Type B pancreatic cell (in vitro differentiated cells): ENCODE measurements around the gene WDR5B. TPM values are rescaled to one million over a fixed set of nuclear protein-coding genes. Genes with fewer than 3 reads are reported as not detected.

Experiments used
- DNase-seq: peaks from one replicate; pipeline ENCODE4 v3.0.0; 2021; ENCODE audit warnings: mixed read lengths; ENCODE audit not compliant: unreplicated experiment; ENCODE audit errors: extremely low spot score
- H3K27ac Mint-ChIP-seq: 2 replicates; pipeline ENCODE4 v1.8.0; 2021; ENCODE audit warnings: mild to moderate bottlenecking, mixed read lengths
- H3K27me3 Mint-ChIP-seq: 2 replicates; pipeline ENCODE4 v1.8.0; 2021; ENCODE audit warnings: mixed read lengths
- H3K36me3 Mint-ChIP-seq: 2 replicates; pipeline ENCODE4 v1.8.0; 2021; ENCODE audit warnings: mixed read lengths
- H3K4me1 Mint-ChIP-seq: one replicate; pipeline ENCODE4 v1.8.0; 2021; ENCODE audit warnings: mixed read lengths; ENCODE audit not compliant: unreplicated experiment
- H3K4me3 Mint-ChIP-seq: 2 replicates; pipeline ENCODE4 v1.8.0; 2021; ENCODE audit warnings: mild to moderate bottlenecking, mixed read lengths
- H3K9me3 Mint-ChIP-seq: 2 replicates; pipeline ENCODE4 v1.8.0; 2021; ENCODE audit warnings: mixed read lengths
- total RNA-seq: library from RNA; stranded (reverse); gene quantifications from 2 replicates; pipeline ENCODE4 v1.2.1, GENCODE V29; 2021; ENCODE audit warnings: low replicate concordance
- TF ChIP-seq, protein P1 (sequence below): fragments of 200-600 bp; sonication (generic); conservative IDR thresholded peaks from 2 replicates; pipeline ENCODE4 v1.5.0; 2021; ENCODE audit warnings: antibody characterized with exemption, mild to moderate bottlenecking

WDR5B gene
- total RNA-seq, 1 donor from 2014 or later = 8.2 TPM

DNA sequence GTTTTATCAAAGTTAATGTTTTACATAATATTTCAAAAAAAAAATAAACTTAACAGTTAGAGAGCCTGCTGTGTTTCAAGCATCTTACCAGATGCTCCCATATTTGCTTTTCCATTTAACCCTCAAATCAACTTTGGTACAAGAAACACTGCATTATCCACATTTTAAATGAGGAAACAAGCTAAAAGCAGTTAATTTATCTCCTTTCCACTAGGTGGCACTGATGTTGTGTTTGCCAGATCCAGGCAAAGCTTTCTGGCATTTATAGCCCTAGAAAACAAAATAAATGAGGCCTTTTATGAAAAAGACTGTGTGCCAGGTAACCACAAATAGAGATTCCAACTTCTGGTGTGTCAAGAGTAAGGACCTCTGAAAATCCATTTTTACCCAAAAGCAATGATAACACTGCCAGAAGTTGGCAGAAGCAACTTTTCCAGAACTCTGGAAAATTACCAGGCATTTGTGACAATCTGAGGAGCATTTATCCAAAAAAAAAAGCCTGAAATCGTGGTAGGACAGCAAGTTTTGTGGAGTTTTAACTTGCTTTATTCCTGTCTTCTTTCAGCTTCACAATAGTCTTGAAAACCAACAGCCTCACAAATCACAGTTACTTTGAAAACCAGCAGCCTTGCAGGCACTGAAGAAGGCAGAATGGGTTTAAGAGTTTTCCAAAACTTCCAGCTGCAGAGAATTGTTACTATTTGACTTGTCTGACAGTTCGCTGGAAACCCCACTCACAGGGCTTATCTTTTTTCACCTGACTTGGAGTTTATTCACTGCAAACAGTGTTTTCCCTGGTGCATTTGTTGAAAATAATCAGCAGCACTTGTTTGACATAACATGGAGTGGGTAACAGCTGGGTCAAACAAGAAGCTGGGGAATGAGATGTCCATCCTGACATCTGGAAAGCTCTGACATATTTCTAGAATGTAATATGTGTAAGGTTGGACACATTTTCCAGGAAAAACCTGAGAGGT, 22.7 kb downstream of the WDR5B start:
- no peaks in the 10 kb centered on the region for H3K27me3 Mint-ChIP-seq
- peaks cover 4% of the 10 kb centered on the region for H3K4me1 Mint-ChIP-seq
- peak overlapping the region; percentile 19 for H3K4me3 Mint-ChIP-seq
- no peaks in the 10 kb centered on the region for H3K9me3 Mint-ChIP-seq
- DNase-seq = no peak
- H3K36me3 Mint-ChIP-seq = peaks cover 8% of the 10 kb centered on the region
- H3K27ac Mint-ChIP-seq = peak overlapping the region; percentile 44
- TF ChIP-seq, protein P1, sequence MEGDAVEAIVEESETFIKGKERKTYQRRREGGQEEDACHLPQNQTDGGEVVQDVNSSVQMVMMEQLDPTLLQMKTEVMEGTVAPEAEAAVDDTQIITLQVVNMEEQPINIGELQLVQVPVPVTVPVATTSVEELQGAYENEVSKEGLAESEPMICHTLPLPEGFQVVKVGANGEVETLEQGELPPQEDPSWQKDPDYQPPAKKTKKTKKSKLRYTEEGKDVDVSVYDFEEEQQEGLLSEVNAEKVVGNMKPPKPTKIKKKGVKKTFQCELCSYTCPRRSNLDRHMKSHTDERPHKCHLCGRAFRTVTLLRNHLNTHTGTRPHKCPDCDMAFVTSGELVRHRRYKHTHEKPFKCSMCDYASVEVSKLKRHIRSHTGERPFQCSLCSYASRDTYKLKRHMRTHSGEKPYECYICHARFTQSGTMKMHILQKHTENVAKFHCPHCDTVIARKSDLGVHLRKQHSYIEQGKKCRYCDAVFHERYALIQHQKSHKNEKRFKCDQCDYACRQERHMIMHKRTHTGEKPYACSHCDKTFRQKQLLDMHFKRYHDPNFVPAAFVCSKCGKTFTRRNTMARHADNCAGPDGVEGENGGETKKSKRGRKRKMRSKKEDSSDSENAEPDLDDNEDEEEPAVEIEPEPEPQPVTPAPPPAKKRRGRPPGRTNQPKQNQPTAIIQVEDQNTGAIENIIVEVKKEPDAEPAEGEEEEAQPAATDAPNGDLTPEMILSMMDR = peak; percentile 83

DNA sequence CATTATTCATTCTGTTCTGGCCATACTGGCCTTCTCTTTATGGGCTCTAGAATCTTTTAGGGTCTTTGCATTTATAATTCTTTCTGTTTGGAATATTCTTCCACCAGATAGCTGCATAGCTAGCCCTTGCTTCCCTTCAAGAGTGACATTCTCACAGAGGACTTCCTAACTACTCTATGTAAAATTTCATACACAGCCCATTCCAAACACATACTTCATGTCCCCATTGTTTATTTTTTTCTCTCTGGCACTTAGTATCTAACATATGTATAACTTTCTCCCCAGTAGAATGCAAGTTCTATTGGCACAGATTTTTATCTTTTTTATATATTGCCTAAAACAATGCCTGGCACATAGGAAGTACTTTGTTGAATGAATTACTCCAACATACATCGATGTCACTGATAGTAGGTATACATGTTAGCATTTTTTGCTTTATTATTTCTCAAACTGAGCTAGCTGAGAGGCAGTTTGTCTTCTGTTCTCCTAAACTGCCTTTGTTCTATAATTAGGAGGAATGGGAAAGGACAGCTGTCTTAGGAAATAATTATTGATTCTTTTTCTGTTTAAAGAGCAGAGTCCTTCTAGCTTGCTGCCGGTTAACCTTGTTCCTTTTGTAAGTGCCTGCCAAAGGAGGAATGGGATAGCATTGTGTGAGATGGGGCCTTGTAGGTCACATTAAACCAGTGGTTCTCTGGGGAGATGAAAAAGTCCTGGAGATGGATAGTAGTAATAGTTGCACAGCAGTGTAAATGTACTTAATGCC, 24.0 kb downstream of the WDR5B start:
- TF ChIP-seq, protein P1 = no peak
- DNase-seq = no peak
- H3K27me3 Mint-ChIP-seq = no peaks in the 10 kb centered on the region
- H3K36me3 Mint-ChIP-seq = peaks cover 12% of the 10 kb centered on the region
- peaks cover 4% of the 10 kb centered on the region for H3K4me1 Mint-ChIP-seq
- H3K9me3 Mint-ChIP-seq = no peaks in the 10 kb centered on the region
- H3K27ac Mint-ChIP-seq = no peak overlapping the region
- peak overlapping the region; percentile 27 for H3K4me3 Mint-ChIP-seq

DNA sequence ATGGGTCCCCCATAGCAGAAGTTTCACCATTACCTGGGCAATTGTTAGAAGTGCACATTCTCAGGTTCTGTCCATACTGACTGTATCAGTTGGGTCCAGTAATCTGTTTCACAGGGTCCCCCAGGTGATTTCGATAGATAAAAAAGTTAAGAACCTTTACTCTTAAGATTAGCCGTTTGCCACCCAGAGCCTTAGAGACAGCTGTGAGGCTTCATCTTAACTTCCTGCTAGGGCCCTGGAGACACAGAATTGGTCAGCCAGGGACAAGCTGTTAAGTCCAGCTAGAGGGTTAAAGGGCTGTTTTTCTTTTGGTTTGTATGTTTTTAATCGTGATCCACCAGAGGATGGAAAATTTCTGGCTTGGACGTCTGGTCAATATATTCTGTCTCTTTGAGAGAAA, 25.2 kb downstream of the WDR5B start:
- Mint-ChIP-seq H3K27ac (no peak overlapping the region), H3K4me1 (peaks cover 7% of the 10 kb centered on the region), H3K4me3 (no peak overlapping the region), H3K9me3 (no peaks in the 10 kb centered on the region), H3K36me3 (peaks cover 16% of the 10 kb centered on the region), H3K27me3 (no peaks in the 10 kb centered on the region)
- TF ChIP-seq, protein P1 = no peak
- no peak for DNase-seq

- no peaks in the 10 kb centered on the region for H3K9me3 Mint-ChIP-seq
- no peak for DNase-seq
- H3K4me1 Mint-ChIP-seq = peaks cover 7% of the 10 kb centered on the region
- no peak overlapping the region for H3K4me3 Mint-ChIP-seq
- no peaks in the 10 kb centered on the region for H3K27me3 Mint-ChIP-seq
- H3K27ac Mint-ChIP-seq = no peak overlapping the region
- peaks cover 14% of the 10 kb centered on the region for H3K36me3 Mint-ChIP-seq
- TF ChIP-seq, protein P1 = no peak
Observed at GRCh38 chr3:122389892-122390291, 26.0 kb downstream of the WDR5B start.

GRCh38 chr3:122389197-122389596, 26.7 kb downstream of the WDR5B start:
- DNase-seq = no peak
- TF ChIP-seq, protein P1 = no peak

More at GRCh38 chr3:122389197-122389596, 26.7 kb downstream of the WDR5B start:
- H3K4me1 Mint-ChIP-seq = peaks cover 7% of the 10 kb centered on the region
- peak overlapping the region; percentile 15 for H3K4me3 Mint-ChIP-seq
- H3K27ac Mint-ChIP-seq = no peak overlapping the region
- no peaks in the 10 kb centered on the region for H3K9me3 Mint-ChIP-seq
- H3K36me3 Mint-ChIP-seq = peaks cover 12% of the 10 kb centered on the region
- H3K27me3 Mint-ChIP-seq = no peaks in the 10 kb centered on the region
